SK-N-SH treated with all-trans-retinoic acid at 6 μM for 48 hours (cell line): ENCODE results near the gene MR1.
A peak's percentile ranks its signal among the peaks of the same experiment; 100 is the strongest.

ENCODE experiments used
- ATAC-seq: fragments of 200-7000 bp; cut with Tn5 transposase; 3 replicates; pipeline ENCODE4 v1.9.1; 2020; ENCODE audit warnings: mild to moderate bottlenecking, moderate library complexity
- ARNTL ChIP-seq: fragments of 450-650 bp; formaldehyde crosslinking; IDR thresholded peaks from 2 replicates; pipeline ENCODE4 v1.5.0; 2020; ENCODE audit warnings: low read depth, mild to moderate bottlenecking, moderate library complexity, borderline replicate concordance
- BACH2 ChIP-seq: fragments of 250-450 bp; sonication (Bioruptor Pico); IDR thresholded peaks from 2 replicates; pipeline ENCODE4 v1.9.0; 2021; ENCODE audit warnings: mild to moderate bottlenecking, borderline replicate concordance
- CSDC2 ChIP-seq: fragments of 250-450 bp; sonication (Bioruptor Pico); IDR thresholded peaks from 2 replicates; pipeline ENCODE4 v1.5.0; 2020; ENCODE audit warnings: mild to moderate bottlenecking, moderate library complexity
- CSRNP3 ChIP-seq: fragments of 250-450 bp; sonication (Bioruptor Pico); IDR thresholded peaks from 2 replicates; pipeline ENCODE4 v1.5.1; 2021; ENCODE audit warnings: mild to moderate bottlenecking, moderate library complexity
- ESRRG ChIP-seq: fragments of 250-450 bp; sonication (Bioruptor Pico); IDR thresholded peaks from 2 replicates; pipeline ENCODE4 v1.6.1; 2021; ENCODE audit warnings: mild to moderate bottlenecking
- GLIS3 ChIP-seq: fragments of 250-450 bp; sonication (Bioruptor Pico); IDR thresholded peaks from 2 replicates; pipeline ENCODE4 v1.5.0; 2020; ENCODE audit warnings: mild to moderate bottlenecking, moderate library complexity
- ISL1 ChIP-seq: fragments of 250-450 bp; sonication (Bioruptor Pico); IDR thresholded peaks from 2 replicates; pipeline ENCODE4 v2.1.2; 2022; ENCODE audit warnings: mild to moderate bottlenecking, moderate library complexity
- OSR1 ChIP-seq: fragments of 250-450 bp; sonication (Bioruptor Pico); IDR thresholded peaks from 2 replicates; pipeline ENCODE4 v1.8.0; 2022; ENCODE audit warnings: moderate library complexity, mild to moderate bottlenecking, inconsistent platforms
- PATZ1 ChIP-seq: fragments of 250-450 bp; sonication (Bioruptor Pico); IDR thresholded peaks from 2 replicates; pipeline ENCODE4 v1.8.0; 2020; ENCODE audit warnings: mild to moderate bottlenecking, moderate library complexity, borderline replicate concordance
- POU6F1 ChIP-seq: fragments of 250-450 bp; sonication (Bioruptor Pico); IDR thresholded peaks from 2 replicates; pipeline ENCODE4 v1.8.0; 2021; ENCODE audit warnings: low read depth, mild to moderate bottlenecking, moderate library complexity, borderline replicate concordance
- PPARA ChIP-seq: fragments of 250-450 bp; sonication (Bioruptor Pico); IDR thresholded peaks from 2 replicates; pipeline ENCODE4 v1.5.0; 2020; ENCODE audit warnings: mild to moderate bottlenecking, borderline replicate concordance
- RARB ChIP-seq: fragments of 250-450 bp; sonication (Bioruptor Pico); IDR thresholded peaks from 2 replicates; pipeline ENCODE4 v1.8.0; 2021; ENCODE audit warnings: mild to moderate bottlenecking, moderate library complexity
- TCF4 ChIP-seq: fragments of 250-450 bp; sonication (Bioruptor Pico); IDR thresholded peaks from 2 replicates; pipeline ENCODE4 v1.8.0; 2021; ENCODE audit warnings: mild to moderate bottlenecking, moderate library complexity, borderline replicate concordance
- TOX ChIP-seq: fragments of 250-450 bp; sonication (Bioruptor Pico); IDR thresholded peaks from 2 replicates; pipeline ENCODE4 v1.8.0; 2021; ENCODE audit warnings: mild to moderate bottlenecking, moderate library complexity, borderline replicate concordance
- ZC3H10 ChIP-seq: fragments of 250-450 bp; sonication (Bioruptor Pico); IDR thresholded peaks from 2 replicates; pipeline ENCODE4 v1.5.1; 2021; ENCODE audit warnings: mild to moderate bottlenecking, moderate library complexity
- ZNF565 ChIP-seq: fragments of 450-650 bp; formaldehyde crosslinking; conservative IDR thresholded peaks from 2 replicates; pipeline ENCODE4 v1.5.0; 2020; ENCODE audit warnings: low read depth, mild to moderate bottlenecking, moderate library complexity
- ZNF70 ChIP-seq: fragments of 450-650 bp; formaldehyde crosslinking; IDR thresholded peaks from 2 replicates; pipeline ENCODE4 v1.5.0; 2020; ENCODE audit warnings: mild to moderate bottlenecking, moderate library complexity
- ZNF8 ChIP-seq: fragments of 450-650 bp; formaldehyde crosslinking; IDR thresholded peaks from 2 replicates; pipeline ENCODE4 v1.5.0; 2020; ENCODE audit warnings: mild to moderate bottlenecking, moderate library complexity
- TF ChIP-seq, protein P1 (sequence below): fragments of 250-450 bp; sonication (Bioruptor Pico); IDR thresholded peaks from 2 replicates; pipeline ENCODE4 v1.5.0; 2020; ENCODE audit warnings: mild to moderate bottlenecking, moderate library complexity
- TF ChIP-seq, protein P2 (sequence below): fragments of 250-450 bp; sonication (Bioruptor Pico); IDR thresholded peaks from 2 replicates; pipeline ENCODE4 v1.5.1; 2020; ENCODE audit warnings: low read depth, mild to moderate bottlenecking, moderate library complexity

Gene MR1

DNA sequence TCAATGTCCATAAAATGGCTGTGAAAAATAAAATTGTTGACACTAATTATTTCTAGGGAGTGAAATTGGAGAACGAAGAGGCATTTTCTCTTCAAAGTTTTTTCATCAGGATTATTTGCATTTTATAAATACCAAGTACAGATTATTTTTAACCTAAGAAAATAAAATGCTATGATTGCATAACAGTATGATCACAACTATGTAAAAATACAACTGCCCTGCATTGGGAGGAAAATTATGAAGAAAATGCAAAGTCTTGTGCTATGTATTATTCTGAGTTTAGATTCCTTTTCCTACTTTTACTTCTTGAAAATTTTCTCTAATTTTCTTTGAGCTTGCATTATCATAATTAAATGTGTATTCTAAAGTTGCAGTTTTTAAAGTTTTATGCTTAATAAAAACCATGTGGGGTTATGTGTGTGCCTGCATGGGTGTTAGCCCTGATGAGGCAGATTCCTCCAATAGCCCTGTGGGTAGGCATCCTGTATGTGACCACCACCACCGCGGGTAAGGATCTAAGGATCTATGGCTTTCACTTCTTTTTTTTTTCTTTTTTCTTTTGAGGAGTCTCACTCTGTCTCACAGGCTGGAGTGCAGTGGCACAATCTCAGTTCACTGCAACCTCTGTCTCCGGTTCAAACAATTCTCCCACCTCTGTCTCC lies 35.8 kb upstream of the MR1 start:
- ATAC-seq, result peak; percentile 34; the same call in 1 of the 3 replicates

DNA sequence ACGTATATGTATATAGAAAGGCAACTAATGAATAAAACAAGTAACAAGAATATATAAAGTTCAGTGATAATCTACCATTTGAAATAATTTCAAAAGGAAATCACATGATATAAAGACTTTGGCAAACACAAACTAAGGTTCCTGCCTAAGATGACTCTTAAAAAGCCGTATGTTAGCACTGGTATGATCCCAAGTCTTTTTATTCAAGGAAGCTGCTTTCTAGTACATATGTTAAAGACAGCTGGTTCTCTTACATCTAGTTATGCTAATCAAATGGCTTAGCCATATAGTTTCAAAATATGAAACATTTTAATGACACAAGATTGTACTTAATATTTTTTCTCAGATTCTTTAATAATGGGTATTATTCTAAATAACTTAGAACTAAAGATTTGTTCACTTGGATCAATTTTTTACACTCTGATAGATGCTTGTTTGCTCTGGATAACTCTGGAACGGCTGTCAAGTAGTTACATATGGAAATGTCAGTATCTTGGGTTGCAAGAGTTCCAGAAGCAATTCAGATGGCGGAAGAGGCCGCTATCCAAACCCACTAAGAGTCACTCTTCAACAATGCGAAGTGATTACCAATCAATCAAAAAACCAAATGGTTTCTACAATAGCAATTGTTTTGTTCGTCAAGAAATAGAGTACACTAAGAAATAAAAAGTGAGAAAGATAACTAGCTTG lies 32.5 kb upstream of the MR1 start:
- no peak for ATAC-seq
- no peak for TF ChIP-seq ZNF565 (CRISPR knock-in tag)
- TF ChIP-seq CSRNP3, result no peak
- TF ChIP-seq RARB, result no peak
- no peak for TF ChIP-seq ZC3H10 (CRISPR knock-in tag)
- TF ChIP-seq PATZ1 (CRISPR knock-in tag), result no peak
- no peak for TF ChIP-seq TOX (CRISPR knock-in tag)
- TF ChIP-seq ISL1 (CRISPR knock-in tag), result no peak
- TF ChIP-seq ZNF70, result no peak

More for the DNA sequence above, 35.8 kb upstream of the MR1 start:
- TF ChIP-seq ZNF8 (CRISPR knock-in tag) (no peak), ISL1 (CRISPR knock-in tag) (no peak), GLIS3 (CRISPR knock-in tag) (no peak), RARB (no peak), CSRNP3 (no peak), CSDC2 (no peak), ARNTL (CRISPR knock-in tag) (no peak), PPARA (CRISPR knock-in tag) (no peak), BACH2 (CRISPR knock-in tag) (no peak), OSR1 (CRISPR knock-in tag) (no peak), POU6F1 (CRISPR knock-in tag) (no peak), ESRRG (no peak), TCF4 (CRISPR knock-in tag) (no peak), PATZ1 (CRISPR knock-in tag) (no peak), ZNF70 (no peak)
- TF ChIP-seq, protein P1, sequence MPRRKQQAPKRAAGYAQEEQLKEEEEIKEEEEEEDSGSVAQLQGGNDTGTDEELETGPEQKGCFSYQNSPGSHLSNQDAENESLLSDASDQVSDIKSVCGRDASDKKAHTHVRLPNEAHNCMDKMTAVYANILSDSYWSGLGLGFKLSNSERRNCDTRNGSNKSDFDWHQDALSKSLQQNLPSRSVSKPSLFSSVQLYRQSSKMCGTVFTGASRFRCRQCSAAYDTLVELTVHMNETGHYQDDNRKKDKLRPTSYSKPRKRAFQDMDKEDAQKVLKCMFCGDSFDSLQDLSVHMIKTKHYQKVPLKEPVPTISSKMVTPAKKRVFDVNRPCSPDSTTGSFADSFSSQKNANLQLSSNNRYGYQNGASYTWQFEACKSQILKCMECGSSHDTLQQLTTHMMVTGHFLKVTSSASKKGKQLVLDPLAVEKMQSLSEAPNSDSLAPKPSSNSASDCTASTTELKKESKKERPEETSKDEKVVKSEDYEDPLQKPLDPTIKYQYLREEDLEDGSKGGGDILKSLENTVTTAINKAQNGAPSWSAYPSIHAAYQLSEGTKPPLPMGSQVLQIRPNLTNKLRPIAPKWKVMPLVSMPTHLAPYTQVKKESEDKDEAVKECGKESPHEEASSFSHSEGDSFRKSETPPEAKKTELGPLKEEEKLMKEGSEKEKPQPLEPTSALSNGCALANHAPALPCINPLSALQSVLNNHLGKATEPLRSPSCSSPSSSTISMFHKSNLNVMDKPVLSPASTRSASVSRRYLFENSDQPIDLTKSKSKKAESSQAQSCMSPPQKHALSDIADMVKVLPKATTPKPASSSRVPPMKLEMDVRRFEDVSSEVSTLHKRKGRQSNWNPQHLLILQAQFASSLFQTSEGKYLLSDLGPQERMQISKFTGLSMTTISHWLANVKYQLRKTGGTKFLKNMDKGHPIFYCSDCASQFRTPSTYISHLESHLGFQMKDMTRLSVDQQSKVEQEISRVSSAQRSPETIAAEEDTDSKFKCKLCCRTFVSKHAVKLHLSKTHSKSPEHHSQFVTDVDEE (CRISPR knock-in tag), result no peak
- TF ChIP-seq, protein P2, sequence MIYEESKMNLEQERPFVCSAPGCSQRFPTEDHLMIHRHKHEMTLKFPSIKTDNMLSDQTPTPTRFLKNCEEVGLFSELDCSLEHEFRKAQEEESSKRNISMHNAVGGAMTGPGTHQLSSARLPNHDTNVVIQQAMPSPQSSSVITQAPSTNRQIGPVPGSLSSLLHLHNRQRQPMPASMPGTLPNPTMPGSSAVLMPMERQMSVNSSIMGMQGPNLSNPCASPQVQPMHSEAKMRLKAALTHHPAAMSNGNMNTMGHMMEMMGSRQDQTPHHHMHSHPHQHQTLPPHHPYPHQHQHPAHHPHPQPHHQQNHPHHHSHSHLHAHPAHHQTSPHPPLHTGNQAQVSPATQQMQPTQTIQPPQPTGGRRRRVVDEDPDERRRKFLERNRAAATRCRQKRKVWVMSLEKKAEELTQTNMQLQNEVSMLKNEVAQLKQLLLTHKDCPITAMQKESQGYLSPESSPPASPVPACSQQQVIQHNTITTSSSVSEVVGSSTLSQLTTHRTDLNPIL (CRISPR knock-in tag), result no peak
